Ovary (tissue), 9 donors: ENCODE results near the gene OR1F1. TPM values are rescaled to one million over a fixed set of nuclear protein-coding genes. Genes with fewer than 3 reads are reported as not detected.

Experiments
- DNase-seq, 5 donors: peaks; one replicate each; pipeline ENCODE4 v3.0.0-alpha.2; 2019 to 2020
- H3K27ac ChIP-seq, 2 donors: fragments of 200-600 bp; one replicate each; pipeline versions ENCODE4 v1.5.1 to v1.8.0; 2019 to 2022
- H3K27me3 ChIP-seq: fragments of 200-600 bp; one replicate; pipeline ENCODE4 v1.8.0; 2022
- H3K36me3 ChIP-seq: fragments of 200-600 bp; sonication (generic); one replicate; pipeline ENCODE4 v1.5.1; 2019
- H3K4me1 ChIP-seq: one replicate; pipeline ENCODE4 v1.8.1; 2013; ENCODE audit warnings: mild to moderate bottlenecking, moderate library complexity; ENCODE audit not compliant: insufficient read depth
- H3K4me3 ChIP-seq: fragments of 200-600 bp; sonication (generic); one replicate; pipeline ENCODE4 v1.5.1; 2017
- H3K9me3 ChIP-seq, 2 donors: fragments of 200-600 bp in 1 of 2; sonication (generic) in 1 of 2; one replicate each; pipeline versions ENCODE4 v1.5.1 to v1.8.1; 2013 to 2019; ENCODE audit warnings: mild to moderate bottlenecking in 1 of 2, moderate library complexity in 1 of 2
- CTCF ChIP-seq, 3 donors: fragments of 450-650 bp in 2 of 3; fragments of 200-600 bp in 1 of 3; IDR thresholded peaks; one replicate each; pipeline versions ENCODE4 v1.5.1 to v1.8.0; 2016 to 2022; ENCODE audit warnings: antibody characterized with exemption in 3 of 3, mild to moderate bottlenecking in 1 of 3
- EP300 ChIP-seq: sonication (generic); formaldehyde crosslinking; IDR thresholded peaks from one replicate; pipeline ENCODE4 v1.6.1; 2017; ENCODE audit warnings: antibody characterized with exemption
- POLR2A ChIP-seq: fragments of 450-650 bp; IDR thresholded peaks from one replicate; pipeline ENCODE4 v1.6.1; 2017; ENCODE audit warnings: antibody characterized with exemption, mild to moderate bottlenecking, moderate library complexity
- WGBS, 3 donors: extraction: QIAGEN DNeasy Blood & Tissue Kit in 1 of 3; methylation state at CpG; one replicate each; pipeline versions ENCODE4 v1.1.5 to v1.1.7; 2013 to 2017; 5-methylcytosine and 5-hydroxymethylcytosine counted together
- intact Hi-C, 4 donors: fragments of 100-400 bp; cut with DNase I; formaldehyde crosslinking; loops; one replicate each; pipeline versions ENCODE4 v1.11.0 to v1.15.1; 2022 to 2023
- polyA plus RNA-seq, 2 donors: library from polyadenylated mRNA; stranded (reverse); fragments of 200-250 nt in 1 of 2; fragments of 350-450 nt in 1 of 2; fragmentation: Illumina TruSeq in 1 of 2; extraction: RNeasy Lipid Tissue Mini Kit (QIAGEN cat#74804) in 1 of 2; gene quantifications; one replicate each; pipeline ENCODE4 v1.2.3, GENCODE V29; 2013 to 2014
- total RNA-seq, 7 donors: library from RNA; depleted of rRNA in 2 of 7; stranded (reverse); fragments of >200 nt in 2 of 7; fragmentation: NEBNext Ultra II Directional in 3 of 7; extraction: Animal tissue kit (Norgen Biotek cat#: 25700) in 3 of 7; gene quantifications; one replicate each; pipeline versions ENCODE4 v1.1.0 to v1.2.4, GENCODE V29; 2016 to 2023
- donor health status: DM: no; HTN: no; CAD: no; lungs with moderate emphysema.
- donor health status: DM: no; HTN: no; CAD: no.
- donor health status: Bipolar disorder and iron deficiency.
- donor health status: DM: yes; HTN: yes; CAD: no.
- donor health status: DM: no; HTN: no; CAD: no.
- donor health status: DM: yes; HTN: yes; CAD: no.

Gene OR1F1
- total and polyA plus RNA-seq, 9 donors = not detected

- no peak for DNase-seq
- Histone ChIP-seq H3K9me3 (no peaks in the 10 kb centered on the region), H3K4me1 (peaks cover 1% of the 10 kb centered on the region), H3K36me3 (no peaks in the 10 kb centered on the region), H3K27me3 (peaks cover 12% of the 10 kb centered on the region), H3K4me3 (no peak overlapping the region), H3K27ac (no peak overlapping the region)
- TF ChIP-seq POLR2A (no peak), EP300 (no peak), CTCF (IDR thresholded peaks at IDR 0.05) (no peak)
- 6 to 7% (median 6%) methylated on average over 24 of the region's 24 CpGs for WGBS, 3 donors
- intact Hi-C loops = no loop called here
These were observed 13.9 kb upstream of the OR1F1 start for GRCh38 chr16:3173892-3174617.

GRCh38 chr16:3174618-3175148 lies 13.3 kb upstream of the OR1F1 start:
- no peak for TF ChIP-seq POLR2A
- no peak for TF ChIP-seq CTCF (IDR thresholded peaks at IDR 0.05)
- no peak for TF ChIP-seq EP300
- Histone ChIP-seq H3K9me3 (no peaks in the 10 kb centered on the region), H3K4me1 (peaks cover 1% of the 10 kb centered on the region), H3K27me3 (peaks cover 12% of the 10 kb centered on the region), H3K36me3 (no peaks in the 10 kb centered on the region), H3K4me3 (no peak overlapping the region), H3K27ac (no peak overlapping the region)
- no peak for DNase-seq
- intact Hi-C loops = no loop called here
- WGBS, 3 donors = 16 to 24% (median 17%) methylated on average over 27 to 28 of the region's 28 CpGs

GRCh38 chr16:3175157-3176093 lies 12.6 kb upstream of the OR1F1 start:
- H3K27ac ChIP-seq = no peak overlapping the region
- WGBS, 3 donors = 8 to 14% (median 10%) methylated on average over 39 of the region's 39 CpGs
- intact Hi-C loops = no loop called here
- H3K27me3 ChIP-seq = peaks cover 12% of the 10 kb centered on the region
- no peaks in the 10 kb centered on the region for H3K9me3 ChIP-seq
- H3K4me1 ChIP-seq = peaks cover under 1% of the 10 kb centered on the region
- TF ChIP-seq EP300 = no peak
- no peak for TF ChIP-seq POLR2A
- no peak for TF ChIP-seq CTCF (IDR thresholded peaks at IDR 0.05)
- H3K36me3 ChIP-seq = no peaks in the 10 kb centered on the region
- DNase-seq = no peak
- H3K4me3 ChIP-seq = no peak overlapping the region

- WGBS, 3 donors = 63 to 71% (median 68%) methylated on average over 8 of the region's 8 CpGs
- no peak for TF ChIP-seq POLR2A
- no peak for TF ChIP-seq EP300
- no peak for TF ChIP-seq CTCF (IDR thresholded peaks at IDR 0.05)
- H3K4me3 ChIP-seq = no peak overlapping the region
- H3K4me1 ChIP-seq = no peaks in the 10 kb centered on the region
- H3K27ac ChIP-seq = no peak overlapping the region
- no peaks in the 10 kb centered on the region for H3K36me3 ChIP-seq
- intact Hi-C loops = no loop called here
- H3K9me3 ChIP-seq = peaks cover 0 to 1% of the 10 kb centered on the region in 2 donors
- no peak for DNase-seq
- H3K27me3 ChIP-seq = no peaks in the 10 kb centered on the region
These were observed 8.4 kb upstream of the OR1F1 start for GRCh38 chr16:3179651-3180050.
